Measurements from ENCODE around the gene SMAD1.

- TF ChIP-seq CTCF (conservative IDR thresholded peaks at IDR 0.05; ENCODE audit: low read depth, low read length) (no peak), POLR2A (IDR thresholded peaks at IDR 0.05; ENCODE audit: low read depth, low read length) (no peak), MAZ (IDR thresholded peaks at IDR 0.05; ENCODE audit: borderline replicate concordance, low read depth, low read length) (no peak), SMC3 (IDR thresholded peaks at IDR 0.05; ENCODE audit: low read depth, low read length) (no peak), CEBPB (IDR thresholded peaks at IDR 0.05; ENCODE audit: low read depth, low read length) (no peak), RAD21 (IDR thresholded peaks at IDR 0.05; ENCODE audit: low read length) (no peak), FOS (IDR thresholded peaks at IDR 0.05; ENCODE audit: low read depth, low read length) (no peak)
These were observed 70.6 kb downstream of the SMAD1 start for GRCh38 chr4:145552181-145552822.
